GM19238 (cell line): ENCODE results near the gene UNK.

Experiments
- DNase-seq: peaks from one replicate; pipeline ENCODE4 v3.0.0; 2011; ENCODE audit warnings: low spot score; ENCODE audit not compliant: insufficient read length

The UNK gene

DNA sequence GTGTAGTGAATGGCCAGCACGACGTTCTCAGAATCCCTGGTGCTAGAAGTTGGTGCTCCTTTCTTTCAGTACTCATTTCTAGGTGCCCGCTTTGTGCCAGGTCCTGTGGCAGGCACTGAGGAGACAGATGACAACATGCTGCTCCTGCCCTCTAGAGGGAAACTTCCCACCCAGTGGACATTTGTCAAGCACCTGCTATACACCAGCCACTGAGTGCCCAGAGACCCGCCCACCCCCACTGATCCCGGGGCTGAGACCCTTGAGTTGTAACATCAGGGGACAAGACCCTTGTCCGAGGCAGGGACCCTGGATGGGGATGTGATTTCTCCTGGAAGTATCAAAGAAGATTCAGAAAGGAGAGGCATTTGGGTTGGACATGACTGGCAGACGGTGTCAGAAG, 34.5 kb downstream of the UNK start:
- DNase-seq: peak; percentile 1

DNA sequence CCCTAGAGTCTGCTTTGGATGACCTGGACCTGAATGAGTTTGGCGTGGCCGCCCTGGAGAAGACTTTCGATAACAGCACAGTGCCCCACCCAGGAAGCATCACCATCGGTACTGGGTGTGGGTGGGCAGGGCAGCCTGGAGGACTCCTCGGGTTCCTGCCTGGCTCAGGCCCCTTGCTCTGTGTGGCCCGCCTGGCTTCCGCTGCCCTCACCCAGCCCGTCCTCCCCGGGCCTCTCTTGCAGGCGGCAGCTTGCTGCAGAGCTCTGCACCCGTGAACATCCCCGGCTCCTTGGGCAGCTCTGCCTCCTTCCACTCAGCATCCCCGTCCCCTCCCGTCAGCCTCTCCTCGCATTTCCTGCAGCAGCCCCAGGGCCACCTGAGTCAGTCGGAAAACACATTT, 35.1 kb downstream of the UNK start:
- no peak for DNase-seq

DNA sequence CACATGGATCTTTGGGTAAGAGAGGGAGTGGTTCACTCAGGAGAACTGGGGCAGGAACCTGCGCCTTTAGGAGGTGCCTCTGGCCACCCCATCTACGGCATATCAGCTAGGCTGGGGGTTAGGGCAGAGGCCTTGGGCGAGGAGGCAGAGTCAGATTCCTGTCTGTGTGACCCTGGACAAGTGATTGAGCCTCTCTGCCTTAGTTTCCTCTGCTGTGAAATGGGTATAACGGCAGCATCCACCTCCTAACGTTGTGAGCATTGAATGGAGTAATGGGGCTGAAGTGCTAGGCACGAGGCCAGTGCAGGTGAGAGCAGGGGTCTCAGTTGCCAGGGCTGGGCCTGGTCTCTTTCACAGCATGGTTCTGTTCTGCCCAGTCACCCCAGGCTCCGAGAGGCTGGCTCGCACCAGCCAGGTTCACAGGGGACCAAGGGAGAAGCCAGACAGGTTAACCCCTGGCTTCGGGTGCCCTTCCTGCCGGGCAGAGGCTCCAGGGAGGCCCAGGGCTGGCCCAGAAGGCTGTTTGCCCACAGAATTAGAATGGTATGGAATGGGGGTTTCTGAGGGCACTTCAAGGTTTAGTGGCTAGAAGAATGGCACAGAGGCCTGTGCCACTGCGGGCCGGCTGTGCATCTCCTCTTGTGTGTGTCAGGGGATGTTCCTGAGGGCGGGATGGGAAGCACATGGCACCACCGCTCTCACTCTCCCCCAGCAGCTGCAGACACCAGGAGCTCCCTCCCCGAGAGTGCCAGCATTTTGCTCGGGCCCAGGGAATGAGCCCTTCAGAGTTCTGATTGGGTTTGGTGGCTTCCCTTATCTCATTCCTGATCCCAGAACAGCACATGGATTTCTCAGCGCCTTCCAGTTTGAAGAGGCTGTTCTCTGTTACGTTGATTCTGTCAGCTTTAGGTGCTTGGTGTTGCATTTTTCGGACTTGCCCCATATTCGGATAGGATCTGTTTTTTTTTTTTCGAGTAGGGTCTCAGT, 35.8 kb downstream of the UNK start:
- DNase-seq: no peak

DNA sequence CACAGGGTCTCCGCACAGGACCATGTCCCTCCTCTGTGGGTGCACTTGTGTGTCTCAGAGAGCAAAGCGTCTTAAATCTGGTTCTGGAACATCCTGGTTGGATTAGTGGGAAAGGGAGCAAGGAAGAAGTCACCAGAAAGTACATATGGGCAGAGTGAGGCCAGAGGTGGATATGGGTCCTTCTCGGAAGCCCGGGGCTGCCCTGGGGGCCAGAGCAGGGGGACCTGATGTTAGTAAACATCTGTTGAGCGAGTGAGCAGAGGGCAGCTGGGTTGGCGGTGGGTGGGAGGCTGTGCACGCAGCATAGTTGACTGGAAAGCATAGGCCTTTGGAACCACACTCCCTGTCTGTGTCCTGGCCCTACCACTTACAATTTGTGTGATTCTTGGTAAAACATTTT, 36.9 kb downstream of the UNK start:
- no peak for DNase-seq

DNA sequence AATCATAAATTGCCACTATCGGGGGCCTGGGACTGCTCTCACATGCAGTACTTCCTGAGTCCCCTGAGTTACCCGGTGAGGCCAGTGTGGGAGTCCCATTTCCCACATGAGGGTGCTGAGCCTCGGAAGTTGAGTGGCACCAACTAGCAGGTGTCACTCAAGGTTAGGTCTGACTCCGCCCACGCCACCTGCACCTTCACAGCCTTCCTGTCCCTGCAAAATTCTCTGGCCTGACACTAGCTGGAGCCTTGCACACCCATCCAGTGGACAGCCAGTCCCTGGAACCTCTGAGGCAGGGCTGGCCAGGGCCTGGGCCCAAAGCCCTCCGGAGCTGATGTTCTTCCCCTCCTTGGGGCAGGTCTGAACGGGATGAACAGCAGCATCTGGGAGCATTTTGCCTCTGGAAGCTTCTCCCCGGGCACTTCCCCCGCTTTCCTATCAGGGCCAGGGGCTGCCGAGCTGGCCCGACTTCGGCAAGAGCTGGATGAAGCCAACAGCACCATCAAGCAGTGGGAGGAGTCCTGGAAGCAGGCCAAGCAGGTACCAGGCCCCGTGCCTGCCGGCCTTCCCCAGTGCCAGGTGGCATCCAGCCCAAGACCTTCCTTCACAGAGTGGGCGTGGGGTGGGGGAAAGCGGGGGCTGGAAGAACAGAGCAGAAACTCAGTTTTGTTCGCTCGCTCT, 37.7 kb downstream of the UNK start:
- DNase-seq: no peak

DNA sequence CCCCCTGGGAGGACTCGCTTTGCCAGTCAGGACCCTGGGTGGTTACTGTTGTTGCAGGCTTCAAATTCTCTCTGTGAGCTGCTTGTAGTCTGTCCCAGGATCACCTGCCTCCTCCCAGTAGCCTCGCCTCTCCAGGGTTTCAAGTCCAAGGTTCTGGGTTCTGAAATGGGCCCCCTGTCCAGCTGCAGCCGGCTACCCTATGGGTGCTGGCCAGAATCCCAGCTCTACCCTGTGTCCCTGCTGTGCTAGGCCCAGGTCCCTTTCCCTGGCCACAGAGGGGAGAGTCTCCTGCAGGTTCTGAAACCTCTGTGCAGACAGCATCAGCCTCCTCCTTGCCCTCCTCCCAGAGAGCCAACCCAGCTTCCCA, 38.2 kb downstream of the UNK start:
- no peak for DNase-seq

DNA sequence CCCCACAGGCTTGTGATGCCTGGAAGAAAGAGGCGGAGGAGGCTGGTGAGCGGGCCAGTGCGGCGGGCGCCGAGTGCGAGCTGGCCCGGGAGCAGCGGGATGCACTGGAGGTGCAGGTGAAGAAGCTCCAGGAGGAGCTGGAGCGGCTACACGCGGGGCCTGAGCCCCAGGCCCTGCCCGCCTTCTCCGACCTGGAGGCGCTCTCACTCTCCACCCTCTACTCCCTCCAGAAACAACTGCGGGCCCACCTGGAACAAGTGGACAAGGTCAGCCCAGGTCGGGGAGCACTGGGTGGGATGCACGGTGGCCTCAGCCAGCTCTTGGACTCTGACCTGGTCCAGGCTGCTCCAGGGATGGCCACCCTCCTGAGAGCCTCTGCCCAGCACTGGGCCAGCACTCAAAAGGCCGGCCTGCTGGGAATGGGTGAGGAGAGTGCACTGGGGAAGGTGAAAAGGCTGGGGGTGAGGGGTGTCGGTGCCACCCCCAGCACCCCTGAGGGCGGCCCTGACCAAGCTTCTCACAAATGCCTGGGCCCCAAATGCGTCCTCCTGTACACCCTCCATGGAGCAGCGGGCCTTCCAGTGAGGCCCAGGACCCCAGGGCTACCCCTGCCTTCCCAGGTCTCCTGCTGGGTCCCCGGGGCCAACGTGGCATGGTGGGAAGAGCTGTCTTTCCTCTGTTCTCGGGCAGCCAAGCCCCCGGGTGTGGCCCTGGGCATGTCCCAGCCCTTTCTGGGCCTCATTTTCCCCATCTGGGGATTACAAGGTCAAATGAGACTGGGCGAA, 38.8 kb downstream of the UNK start:
- DNase-seq: no peak

DNA sequence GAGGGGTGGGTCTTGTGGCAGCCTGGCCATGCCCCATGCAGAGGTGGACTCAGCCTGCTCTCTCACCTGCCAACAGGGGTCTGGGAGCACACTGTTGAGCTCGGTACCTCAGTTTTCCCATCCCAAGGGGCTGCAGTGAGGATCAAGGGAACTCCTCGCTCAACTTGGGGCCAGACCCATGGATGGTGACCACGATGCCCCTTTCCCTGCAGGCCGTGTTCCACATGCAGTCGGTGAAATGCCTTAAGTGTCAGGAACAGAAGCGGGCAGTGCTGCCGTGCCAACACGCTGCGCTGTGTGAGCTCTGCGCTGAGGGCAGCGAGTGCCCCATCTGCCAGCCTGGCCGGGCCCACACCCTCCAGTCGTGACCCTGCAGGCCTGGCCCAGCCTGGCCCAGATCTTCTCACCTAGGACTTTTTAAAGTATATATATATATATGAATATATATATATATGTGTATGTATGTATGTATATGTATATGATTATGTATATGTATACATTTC, 39.5 kb downstream of the UNK start:
- DNase-seq: no peak

DNA sequence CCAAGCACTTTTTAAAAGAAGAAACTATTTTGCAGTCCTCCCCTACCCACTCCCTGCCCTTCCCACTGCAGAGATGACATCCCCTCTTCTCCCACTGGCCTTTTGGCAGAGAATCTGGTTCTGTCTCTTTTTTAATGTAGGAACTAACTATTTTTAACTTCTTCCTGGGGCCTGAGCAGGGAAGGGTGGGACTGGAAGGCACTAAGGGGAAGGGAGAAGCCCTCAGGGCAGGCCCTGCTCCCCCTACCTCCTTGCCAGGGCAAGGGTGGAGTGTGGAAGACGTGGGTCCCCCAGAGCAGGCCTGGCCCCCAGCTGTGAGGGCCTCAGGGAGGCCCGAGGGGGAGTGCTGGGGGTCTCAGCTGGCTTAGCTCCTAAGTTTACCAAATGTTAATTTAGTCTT, 40.1 kb downstream of the UNK start:
- no peak for DNase-seq

DNA sequence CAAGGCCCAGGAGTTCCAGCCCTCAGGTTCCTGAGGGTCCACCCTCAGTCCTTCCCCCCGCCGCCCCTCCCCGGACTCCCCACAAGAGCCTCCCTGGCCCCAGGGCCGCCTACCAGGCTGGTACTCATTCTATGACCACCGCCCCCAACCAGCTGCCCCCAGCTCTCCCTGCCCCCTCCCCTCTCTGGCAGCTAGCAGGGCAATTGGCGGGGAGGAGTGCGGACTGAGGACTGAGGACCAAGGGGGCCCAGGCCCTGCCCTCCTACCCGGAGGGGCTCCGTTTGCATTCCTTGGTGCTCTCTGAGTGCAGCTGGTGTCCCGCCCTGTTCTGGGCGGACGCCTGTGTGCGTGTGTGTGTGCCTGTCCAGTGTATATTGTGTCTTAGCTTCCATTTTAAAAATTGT, 40.5 kb downstream of the UNK start:
- no peak for DNase-seq

DNA sequence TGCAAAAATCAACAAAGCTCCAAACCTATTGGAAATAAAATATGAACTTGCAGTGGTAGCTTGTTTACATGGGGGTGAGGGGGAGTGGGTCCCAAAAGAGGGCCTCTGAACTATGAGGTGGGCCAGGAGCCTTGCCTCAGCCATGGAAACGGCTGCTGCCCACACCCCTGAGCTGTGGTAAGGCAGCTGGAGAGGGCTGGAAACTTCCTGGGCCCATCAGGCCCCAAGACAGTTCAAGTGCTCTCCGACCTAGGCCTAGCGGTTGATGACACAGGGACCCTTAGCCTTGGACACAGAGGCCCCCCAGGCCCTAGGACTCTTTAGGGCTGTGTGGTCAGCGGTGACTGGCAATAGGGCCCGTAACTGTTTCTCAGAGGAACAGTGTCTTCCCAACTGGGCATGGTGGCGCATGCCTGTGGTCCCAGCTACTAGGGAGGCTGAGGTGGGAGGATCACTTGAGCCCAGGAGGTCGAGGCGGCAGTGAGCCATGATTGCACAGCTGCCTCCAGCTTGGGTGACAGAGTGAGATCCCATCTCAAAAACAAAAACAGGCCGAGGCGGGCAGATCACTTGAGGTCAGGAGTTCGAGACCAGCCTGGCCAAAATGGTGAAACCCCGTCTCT, 41.3 kb downstream of the UNK start:
- no peak for DNase-seq

DNA sequence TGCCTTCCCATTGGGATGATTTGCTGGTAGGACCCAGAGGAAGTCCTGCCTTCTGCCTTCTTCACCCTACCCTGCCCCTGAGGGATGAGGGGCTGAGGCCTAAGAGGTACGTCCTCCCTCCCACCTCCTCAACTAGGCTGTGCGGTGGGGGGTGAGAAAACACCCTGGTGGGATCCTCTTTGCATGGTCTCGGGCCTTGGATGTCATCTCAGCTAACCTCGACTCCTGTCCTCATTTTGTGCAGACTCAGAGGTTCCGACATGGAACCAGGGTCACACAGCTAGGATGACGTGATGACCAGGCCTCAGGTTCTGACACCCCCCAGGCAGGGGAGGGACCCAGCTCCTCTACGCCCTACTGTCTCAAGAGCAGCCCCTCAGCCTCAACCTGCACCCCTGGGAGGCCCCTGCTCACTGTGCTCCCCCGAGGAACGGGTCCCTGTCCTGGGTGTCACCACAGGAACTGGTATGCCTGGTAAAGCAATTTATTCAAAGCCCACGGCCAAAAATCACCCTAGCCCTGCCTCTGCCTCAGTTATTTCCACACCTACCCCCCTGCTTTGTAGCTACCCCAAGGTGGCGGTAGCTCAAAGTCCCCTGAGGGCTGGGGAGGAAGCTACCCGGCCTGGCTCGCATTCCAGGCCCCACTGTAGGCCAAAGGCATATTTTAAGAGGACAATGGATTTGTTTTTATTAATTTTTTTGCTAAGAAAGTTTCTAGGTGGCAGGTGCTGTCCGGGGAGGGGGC, 42.1 kb downstream of the UNK start:
- DNase-seq: no peak

DNA sequence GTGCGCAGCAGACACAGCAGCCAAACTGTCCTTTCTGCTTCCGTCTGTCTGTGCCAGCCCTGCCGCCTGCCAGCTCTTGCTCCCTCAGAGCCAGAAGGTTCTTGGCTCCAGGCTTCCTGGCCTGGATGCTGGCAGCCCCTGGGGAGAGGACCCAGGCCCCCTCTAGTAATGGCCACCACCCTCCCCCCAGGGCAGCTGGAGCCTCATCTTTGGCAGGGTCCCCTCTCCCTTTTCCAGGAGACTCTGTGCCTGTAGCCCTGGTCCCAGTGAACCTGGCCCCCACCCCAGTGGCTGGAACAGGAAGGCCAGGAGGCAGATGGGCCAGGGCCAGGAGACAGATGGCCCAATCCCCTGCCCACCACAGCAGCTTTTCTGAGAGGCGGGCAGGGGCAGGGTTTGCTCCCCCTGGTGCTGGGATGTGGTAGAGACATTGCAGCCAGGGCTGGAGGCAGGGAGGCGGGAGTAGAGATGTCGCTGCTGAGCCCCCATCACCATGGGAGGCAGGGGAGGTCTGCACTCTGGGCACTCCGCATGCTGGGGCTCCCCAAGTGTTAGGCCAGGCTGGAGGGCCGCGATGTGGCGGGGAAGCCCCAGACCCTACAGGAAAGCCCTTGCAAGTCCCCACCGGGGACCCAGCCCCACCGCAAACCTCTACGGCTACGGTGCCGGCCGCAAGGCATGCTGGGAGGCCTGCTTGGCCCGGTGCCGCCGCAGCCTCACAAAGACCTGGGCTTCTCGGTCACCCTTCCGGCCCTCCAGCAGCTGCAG, 42.9 kb downstream of the UNK start:
- DNase-seq: peak; percentile 88

DNA sequence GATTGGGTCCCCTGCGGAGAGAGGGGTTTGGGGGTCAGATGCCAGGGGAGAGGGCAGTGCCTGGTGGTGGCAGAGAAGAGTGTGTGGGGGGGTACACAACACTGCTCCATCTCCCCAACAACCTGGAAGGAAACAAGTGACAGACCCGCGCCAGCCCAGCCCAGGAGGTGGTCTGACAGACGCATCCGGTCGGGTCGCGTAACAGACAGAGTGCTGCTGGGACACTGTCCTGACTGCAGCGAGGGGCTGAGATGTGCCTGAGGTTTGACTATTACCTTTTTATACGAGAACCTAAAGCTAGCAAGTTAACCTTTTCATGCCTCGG, 43.4 kb downstream of the UNK start:
- DNase-seq: no peak

DNA sequence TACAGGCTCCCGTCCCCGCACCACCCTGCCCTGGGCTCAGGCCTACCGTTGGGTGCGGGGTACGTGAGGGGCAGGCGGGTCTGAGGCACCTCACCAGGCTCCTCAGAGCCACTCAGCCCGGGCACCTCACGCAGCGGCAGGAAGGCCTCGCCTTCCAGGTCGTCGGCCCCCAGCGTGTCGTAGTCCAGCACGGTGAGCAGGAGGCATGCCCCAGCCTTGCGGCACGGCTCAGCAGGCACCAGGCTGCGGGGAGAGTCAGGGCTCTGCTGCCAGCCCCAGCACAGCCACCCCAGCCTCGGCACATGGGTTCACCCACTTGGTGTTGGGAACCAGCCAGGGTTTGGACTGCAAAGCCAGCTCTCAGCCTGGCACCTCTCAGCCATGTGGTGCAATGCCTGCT, 44.1 kb downstream of the UNK start:
- DNase-seq: no peak

DNA sequence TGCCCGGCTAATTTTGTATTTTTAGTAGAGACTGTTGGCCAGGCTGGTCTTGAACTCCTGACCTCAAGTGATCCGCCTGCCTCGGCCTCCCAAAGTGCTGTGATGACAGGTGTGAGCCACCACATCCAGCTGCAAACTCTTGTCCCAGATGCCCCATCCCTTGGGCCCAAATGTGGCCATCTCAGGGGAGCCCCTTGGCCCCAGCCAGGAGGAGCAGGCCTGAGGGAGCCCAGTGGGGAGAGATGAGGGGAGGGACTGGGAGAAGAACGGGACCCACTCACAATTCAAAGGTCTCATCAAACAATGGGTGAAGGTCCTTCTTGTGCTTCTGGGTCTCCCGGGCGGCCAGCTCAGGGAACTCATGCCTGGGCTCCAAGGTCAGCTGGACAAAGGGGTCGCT, 45.1 kb downstream of the UNK start:
- no peak for DNase-seq

DNA sequence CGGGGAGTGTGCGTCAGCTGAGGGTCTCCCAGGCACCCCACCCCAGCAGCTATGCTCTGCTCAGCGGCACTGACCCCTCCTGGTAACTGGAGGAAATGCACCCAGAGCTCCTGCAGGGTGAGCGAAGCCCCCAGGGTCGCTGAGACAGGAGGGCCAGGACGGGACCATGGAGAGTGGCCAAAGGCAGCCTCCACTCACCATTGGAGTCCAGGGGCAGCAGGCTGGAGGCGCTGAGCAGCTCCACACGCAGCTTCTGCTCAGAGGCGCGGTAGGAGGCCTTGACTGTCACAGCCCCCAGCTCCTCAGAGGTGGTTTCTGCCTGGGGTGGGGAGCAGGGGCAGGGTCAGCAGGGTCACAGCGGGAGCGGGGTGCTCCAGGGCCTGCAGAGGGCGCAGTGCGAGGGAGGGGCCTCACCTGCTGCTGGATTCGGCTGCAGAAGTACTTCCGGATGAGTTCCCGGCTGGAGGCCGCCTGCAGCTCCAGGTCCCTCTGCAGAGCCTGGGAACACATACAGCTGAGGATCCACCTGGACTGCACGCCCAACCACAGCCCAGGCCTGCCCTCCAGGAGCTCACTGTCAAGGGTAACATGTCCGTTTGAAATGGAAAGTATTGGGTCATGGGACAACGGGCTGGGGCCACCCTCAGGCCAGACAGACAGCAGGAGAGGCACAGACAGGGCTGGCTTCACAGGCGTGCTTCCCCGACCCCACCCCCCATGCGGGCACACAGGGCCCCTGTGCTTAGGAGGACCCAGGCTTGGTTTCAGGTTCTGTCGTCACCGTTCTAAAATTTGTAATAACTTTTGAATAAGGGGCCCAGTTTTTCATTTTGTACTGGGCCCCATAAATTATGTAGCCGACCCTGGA, 45.8 kb downstream of the UNK start:
- no peak for DNase-seq

DNA sequence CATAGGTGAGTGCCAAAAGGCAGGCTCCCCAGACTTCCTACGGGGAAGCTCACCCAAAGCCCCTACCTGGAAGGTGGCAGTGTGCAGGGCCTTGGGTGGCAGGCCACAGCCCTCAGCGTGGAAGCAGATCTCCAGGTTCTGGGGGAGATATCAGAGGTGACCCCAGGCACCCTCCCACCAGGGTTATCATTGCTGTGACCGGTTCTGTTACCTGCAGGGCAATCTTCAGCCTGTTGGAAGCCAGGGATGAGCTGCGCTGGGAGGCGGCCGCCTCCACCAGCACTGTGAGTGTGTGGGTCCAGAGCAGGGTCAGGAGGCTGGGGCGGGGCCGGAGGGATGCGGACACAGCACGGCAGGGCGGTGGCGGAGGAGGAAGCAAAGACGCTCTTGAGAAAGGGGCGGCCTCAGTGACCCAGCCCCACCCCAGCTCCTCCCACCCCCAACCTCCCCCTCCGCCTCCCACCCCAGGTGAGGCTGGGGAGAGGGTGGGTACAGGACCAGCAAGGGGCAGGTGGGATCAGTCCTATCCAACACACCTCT, 46.5 kb downstream of the UNK start:
- DNase-seq: no peak

DNA sequence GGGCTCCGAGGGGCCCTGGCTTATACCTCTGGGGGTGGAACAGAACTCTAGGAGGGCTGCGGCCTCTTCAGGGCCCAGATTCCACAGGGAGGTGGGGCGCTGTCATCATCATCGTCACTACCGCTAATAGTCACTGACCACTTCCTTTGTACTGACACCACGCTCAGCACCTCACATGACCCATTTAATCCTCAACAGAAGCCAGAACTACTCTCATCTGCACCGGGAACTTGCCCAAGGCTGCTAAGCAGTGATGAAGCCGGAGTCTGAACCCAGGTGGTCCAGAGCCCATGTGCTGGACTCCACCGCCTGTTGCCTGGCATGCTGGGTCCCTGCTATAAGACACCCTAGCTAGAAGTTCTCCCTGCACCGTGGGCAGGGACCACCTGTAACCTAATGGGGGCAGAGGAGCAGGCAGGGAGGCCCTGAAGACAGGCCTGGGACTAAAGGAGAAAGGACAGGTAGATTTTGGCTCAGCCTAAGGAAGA, 47.6 kb downstream of the UNK start:
- no peak for DNase-seq
